Measurements from ENCODE around the gene SCAMP1. TPM values are rescaled to one million over a fixed set of nuclear protein-coding genes. Genes with fewer than 3 reads are reported as not detected.
A peak's percentile ranks its signal among the peaks of the same experiment; 100 is the strongest.

The SCAMP1 gene
- polyA plus RNA-seq, 1 of the 3 experiments (the other 2 are of a cell fraction) = 11.5 TPM

GRCh38 chr5:78503958-78504653 lies 143.7 kb downstream of the SCAMP1 start:
- H3K27ac ChIP-seq (ENCODE audit: low read depth in 2 of 2, low read length in 1 of 2) = peak overlapping the region; percentile 85 to 99
- H3K9me2 ChIP-seq = no peaks in the 10 kb centered on the region
- no peak overlapping the region for H3K4me3 ChIP-seq (ENCODE audit: low read depth in 2 of 2, low read length in 1 of 2)
- WGBS (ENCODE audit: low lambda C conversion rate) = 88% methylated on average over 4 of the region's 4 CpGs
- no peak for DNase-seq
- peaks cover 0 to 20% of the 10 kb centered on the region in 2 experiments for H3K36me3 ChIP-seq (replicated peaks in 1 of 2; ENCODE audit: control insufficient read depth in 1 of 2, insufficient read depth in 2 of 2, low read length in 1 of 2)
- H3K9ac ChIP-seq = peak overlapping the region; percentile 77
- H3K4me2 ChIP-seq = peak overlapping the region; percentile 62; the same call in 1 of the 2 replicates
- no peak for TF ChIP-seq IRF3 (IDR thresholded peaks at IDR 0.05; ENCODE audit: low read depth, low read length)
- TF ChIP-seq NFIC (IDR thresholded peaks at IDR 0.05; ENCODE audit: borderline replicate concordance) = no peak
- no peak for TF ChIP-seq FOSL2 (IDR thresholded peaks at IDR 0.05; ENCODE audit: borderline replicate concordance, low read depth)
- H3K4me1 ChIP-seq (ENCODE audit: control insufficient read depth in 1 of 2, insufficient read depth in 2 of 2, low read depth in 1 of 2, low read length in 1 of 2) = peaks cover 47 to 64% of the 10 kb centered on the region in 2 experiments
- POLR2A ChIA-PET = interaction anchor here (1.0 kb wide), 1 partner anchor 8 kb away, joined by 3 read pairs; no protein-coding TSS in a partner anchor
- H3F3A ChIP-seq (replicated peaks; ENCODE audit: insufficient read depth) = peaks cover 54% of the 10 kb centered on the region
- H2AFZ ChIP-seq (ENCODE audit: low read depth) = no peak overlapping the region
- H3K9me3 ChIP-seq = no peaks in the 10 kb centered on the region
- CTCF ChIA-PET = interaction anchor here (1.1 to 2.5 kb wide), 4 partner anchors 11 to 469 kb away, joined by 3 to 7 read pairs (median 4); no protein-coding TSS in a partner anchor
- H4K20me1 ChIP-seq (ENCODE audit: insufficient read depth) = no peaks in the 10 kb centered on the region
- H3K27me3 ChIP-seq (ENCODE audit: insufficient read depth) = no peaks in the 10 kb centered on the region
- H3K79me2 ChIP-seq (ENCODE audit: insufficient read depth) = peaks cover 89% of the 10 kb centered on the region

- Histone ChIP-seq H3K9me2 (no peaks in the 10 kb centered on the region), H3K27me3 (ENCODE audit: insufficient read depth) (no peaks in the 10 kb centered on the region), H3K4me2 (peak overlapping the region; percentile 62), H3F3A (replicated peaks; ENCODE audit: insufficient read depth) (peaks cover 54% of the 10 kb centered on the region), H4K20me1 (ENCODE audit: insufficient read depth) (no peaks in the 10 kb centered on the region), H3K36me3 (replicated peaks in 1 of 2; ENCODE audit: control insufficient read depth in 1 of 2, insufficient read depth in 2 of 2, low read length in 1 of 2) (peaks cover 0 to 20% of the 10 kb centered on the region in 2 experiments), H3K79me2 (ENCODE audit: insufficient read depth) (peaks cover 88% of the 10 kb centered on the region), H2AFZ (ENCODE audit: low read depth) (no peak overlapping the region), H3K27ac (ENCODE audit: low read depth in 2 of 2, low read length in 1 of 2) (peak overlapping the region; percentile 85 to 99), H3K9me3 (no peaks in the 10 kb centered on the region), H3K4me1 (ENCODE audit: control insufficient read depth in 1 of 2, insufficient read depth in 2 of 2, low read depth in 1 of 2, low read length in 1 of 2) (peaks cover 50 to 64% of the 10 kb centered on the region in 2 experiments), H3K9ac (peak overlapping the region; percentile 77), H3K4me3 (ENCODE audit: low read depth in 2 of 2, low read length in 1 of 2) (no peak overlapping the region)
- DNase-seq = peak; percentile 80
- ChIA-PET CTCF (interaction anchor here (1.0 to 2.5 kb wide), 7 partner anchors 12 to 520 kb away, joined by 3 to 8 read pairs (median 4); no protein-coding TSS in a partner anchor), POLR2A (interaction anchor here (1.0 to 1.1 kb wide), 2 partner anchors 9 to 468 kb away, joined by 3 read pairs; no protein-coding TSS in a partner anchor)
- 28% methylated on average over 9 of the region's 10 CpGs for WGBS (ENCODE audit: low lambda C conversion rate)
- TF ChIP-seq SMC3 (IDR thresholded peaks at IDR 0.05; ENCODE audit: low read depth, low read length) (no peak), REST (IDR thresholded peaks at IDR 0.05; ENCODE audit: low read depth, low read length) (peak; percentile 70; the same call in 1 of the 2 replicates), ZBTB33 (IDR thresholded peaks at IDR 0.05; ENCODE audit: borderline replicate concordance, low read depth) (peak; percentile 86), FOSL2 (IDR thresholded peaks at IDR 0.05; ENCODE audit: borderline replicate concordance, low read depth) (peak; percentile 94), GABPA (IDR thresholded peaks at IDR 0.05; ENCODE audit: low read depth) (0 out of 2 replicates have a peak, but pooled peaks have one; percentile 37), RXRA (IDR thresholded peaks at IDR 0.05; ENCODE audit: borderline replicate concordance, low read depth) (peak; percentile 80; the same call in 1 of the 2 replicates), MAX (IDR thresholded peaks at IDR 0.05; ENCODE audit: low read depth) (peak; percentile 71), FOXJ3 (CRISPR knock-in tag; IDR thresholded peaks at IDR 0.05) (no peak), NFIC (IDR thresholded peaks at IDR 0.05; ENCODE audit: borderline replicate concordance) (peak; percentile 99), PBX3 (IDR thresholded peaks at IDR 0.05) (peak; percentile 82; the same call in 1 of the 2 replicates), YY1 (IDR thresholded peaks at IDR 0.05; ENCODE audit: low read depth) (peak; percentile 38; the same call in 1 of the 2 replicates)
Measured at GRCh38 chr5:78504704-78505677, 144.6 kb downstream of the SCAMP1 start.
